Epithelial cell of umbilical artery (primary cell): ENCODE data around the gene ZSCAN30. TPM values are rescaled to one million over a fixed set of nuclear protein-coding genes. Genes with fewer than 3 reads are reported as not detected.

ENCODE experiments used
- total RNA-seq: library from RNA; depleted of rRNA; stranded (reverse); fragments of >200 nt; gene quantifications from 2 replicates; pipeline ENCODE4 v1.2.3, GENCODE V29; 2014

ZSCAN30 gene
- total RNA-seq: 9.4 and 13.2 TPM in 2 replicates

DNA sequence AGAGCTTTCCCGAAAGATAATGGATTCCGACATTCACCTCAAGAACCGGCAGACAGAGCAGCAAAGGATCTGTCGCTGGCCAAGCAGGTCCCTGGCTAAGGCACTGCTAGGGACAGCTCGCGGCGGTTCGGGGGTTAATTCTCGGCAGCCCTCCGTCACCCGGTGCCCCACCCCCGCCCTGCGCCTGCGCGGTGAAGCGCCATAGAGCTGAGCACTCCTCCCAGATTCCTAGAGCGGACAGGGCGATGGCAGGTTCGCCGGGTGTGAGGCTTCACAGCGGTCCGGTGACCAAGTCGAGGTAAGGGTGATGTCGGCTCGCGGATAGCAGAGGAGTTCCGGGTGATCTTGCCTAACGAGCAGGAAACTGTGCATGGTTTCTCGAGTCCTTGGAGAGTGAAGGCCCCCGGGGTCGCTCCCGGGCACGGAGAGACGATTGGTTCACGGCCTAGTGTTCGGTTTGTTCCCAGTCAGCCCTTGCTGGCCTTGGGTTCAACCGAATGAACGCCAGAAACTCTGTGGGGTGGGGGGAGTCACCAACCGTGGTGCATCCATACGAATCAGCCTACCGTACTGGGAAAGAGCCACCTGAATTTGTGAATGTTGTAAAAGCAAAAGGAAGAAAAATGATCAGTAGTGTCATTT lies at the start of gene ZSCAN30:
Gene ZSCAN30, minus strand, starts transcription at position 136 of the 642 bp plus-strand sequence. CDS start 25,877 bp downstream, outside the sequence.

DNA sequence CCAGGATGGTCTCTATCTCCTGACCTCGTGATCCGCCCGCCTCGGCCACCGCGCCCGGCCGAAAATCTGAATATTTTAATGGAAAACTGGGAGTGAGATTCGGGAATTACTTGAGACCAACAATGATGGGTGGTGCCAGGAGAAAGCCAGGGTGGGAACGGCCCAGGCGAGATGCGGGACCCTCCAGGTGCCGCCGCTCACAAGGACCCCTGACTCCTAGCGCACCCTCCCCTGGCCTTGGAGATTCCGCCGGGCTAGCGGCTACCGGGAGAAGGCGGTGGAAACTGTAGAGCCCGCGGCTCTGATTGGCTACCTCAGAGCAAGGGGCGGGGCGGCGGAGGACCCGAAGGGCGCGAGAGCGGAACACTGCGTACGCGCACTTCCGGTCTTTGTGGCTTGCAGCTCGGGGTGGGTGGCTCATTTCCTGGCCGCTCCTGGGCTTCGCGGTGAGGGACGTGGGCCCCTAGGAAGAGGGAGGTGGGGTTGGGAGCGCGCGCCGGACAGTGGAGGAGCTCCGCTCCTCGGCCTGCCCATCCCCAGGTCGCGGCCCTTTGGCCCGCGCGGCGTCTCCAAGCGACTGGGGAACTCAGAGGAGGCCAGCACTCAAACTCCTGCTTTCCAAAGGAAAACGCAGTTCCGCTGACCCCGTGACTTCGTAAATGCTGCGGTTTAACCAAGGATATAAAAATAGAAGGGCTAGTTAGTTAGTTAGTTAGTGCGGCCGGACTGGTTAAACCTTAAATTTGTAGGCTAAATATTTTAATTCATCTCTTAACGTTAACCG lies 49.2 kb downstream of the ZSCAN30 start, which contains the start of gene ZNF397:
Gene ZNF397, plus strand, starts transcription at position 371 of the 784 bp plus-strand sequence. CDS start 1,437 bp downstream, outside the sequence.

Other genes with a start within 250 kb of the ZSCAN30 start
- gene MAPRE2, start 248.8 kb downstream of the ZSCAN30 start, total RNA-seq: 29.2 and 41.0 TPM in 2 replicates
- gene ZNF397, start 49.2 kb downstream of the ZSCAN30 start, total RNA-seq: 2.3 and 4.7 TPM in 2 replicates
- gene ZNF24, start 54.2 kb upstream of the ZSCAN30 start, total RNA-seq: 44.8 and 45.7 TPM in 2 replicates
- 0.32 and 0.76 TPM in 2 replicates for gene ZNF396, start 87.1 kb upstream of the ZSCAN30 start, total RNA-seq
- 19.6 and 19.8 TPM in 2 replicates for gene INO80C, start 207.7 kb upstream of the ZSCAN30 start, total RNA-seq